ACC112 (cell line): ENCODE measurements around the gene CCDC148.
"Not testable (repeated sequence)": the region's sequence is repeated elsewhere in the genome, so short reads cannot be mapped to it uniquely, and the experiment has no call there.

Experiments
- H2AFZ ChIP-seq: fragments of 200-600 bp; sonication (generic); one replicate; pipeline ENCODE4 v1.6.0; 2017; ENCODE audit warnings: antibody characterized with exemption, low read length; ENCODE audit not compliant: unreplicated experiment
- H3K27ac ChIP-seq: fragments of 200-600 bp; sonication (generic); 2 replicates; pipeline ENCODE4 v1.5.1; 2014; ENCODE audit warnings: low read depth, mild to moderate bottlenecking, antibody characterized with exemption, low read length, moderate library complexity
- H3K27me3 ChIP-seq: fragments of 200-600 bp; sonication (generic); 2 replicates; pipeline ENCODE4 v1.6.1; 2014; ENCODE audit warnings: mild to moderate bottlenecking, antibody characterized with exemption, low read length, moderate library complexity, mixed read lengths; ENCODE audit not compliant: insufficient read depth
- H3K36me3 ChIP-seq: fragments of 200-600 bp; sonication (generic); 2 replicates; pipeline ENCODE4 v1.6.1; 2016; ENCODE audit warnings: mild to moderate bottlenecking, antibody characterized with exemption, low read length, moderate library complexity, mixed read lengths; ENCODE audit not compliant: insufficient read depth
- H3K4me1 ChIP-seq: fragments of 200-600 bp; sonication (generic); one replicate; pipeline ENCODE4 v1.6.1; 2016; ENCODE audit warnings: low read length, mixed read lengths; ENCODE audit not compliant: insufficient read depth, unreplicated experiment, control insufficient read depth
- H3K4me3 ChIP-seq: fragments of 200-600 bp; sonication (generic); 2 replicates; pipeline ENCODE4 v1.5.1; 2014; ENCODE audit warnings: mild to moderate bottlenecking, low read depth, low read length
- H3K79me2 ChIP-seq: fragments of 200-600 bp; sonication (generic); one replicate; pipeline ENCODE4 v1.6.0; 2016; ENCODE audit warnings: low read length; ENCODE audit not compliant: control insufficient read depth, unreplicated experiment, insufficient read depth

CCDC148 gene

DNA sequence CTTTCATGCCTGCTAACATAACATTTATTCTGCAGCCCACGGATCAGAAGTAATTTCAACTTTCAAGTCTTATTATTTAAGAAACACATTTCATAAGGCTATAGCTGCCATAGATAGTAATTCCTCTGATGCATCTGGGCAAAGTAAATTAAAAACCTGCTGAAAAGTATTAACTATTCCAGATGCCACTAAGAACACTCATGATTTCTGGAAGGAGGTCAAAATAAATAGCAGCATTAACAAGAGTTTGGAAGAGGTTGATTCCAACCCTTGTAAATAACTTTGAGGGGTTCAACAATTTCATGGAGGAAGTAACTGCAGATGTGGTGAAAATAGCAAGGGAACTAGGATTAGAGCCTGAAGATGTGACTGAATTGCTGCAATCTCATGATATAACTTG is 77.6 kb downstream of the CCDC148 start:
- no peaks in the 10 kb centered on the region for H3K27me3 ChIP-seq
- H2AFZ ChIP-seq: no peak overlapping the region
- no peaks in the 10 kb centered on the region for H3K36me3 ChIP-seq
- no peaks in the 10 kb centered on the region for H3K4me1 ChIP-seq
- no peak overlapping the region for H3K4me3 ChIP-seq
- H3K79me2 ChIP-seq: no peaks in the 10 kb centered on the region
- H3K27ac ChIP-seq: no peak overlapping the region

DNA sequence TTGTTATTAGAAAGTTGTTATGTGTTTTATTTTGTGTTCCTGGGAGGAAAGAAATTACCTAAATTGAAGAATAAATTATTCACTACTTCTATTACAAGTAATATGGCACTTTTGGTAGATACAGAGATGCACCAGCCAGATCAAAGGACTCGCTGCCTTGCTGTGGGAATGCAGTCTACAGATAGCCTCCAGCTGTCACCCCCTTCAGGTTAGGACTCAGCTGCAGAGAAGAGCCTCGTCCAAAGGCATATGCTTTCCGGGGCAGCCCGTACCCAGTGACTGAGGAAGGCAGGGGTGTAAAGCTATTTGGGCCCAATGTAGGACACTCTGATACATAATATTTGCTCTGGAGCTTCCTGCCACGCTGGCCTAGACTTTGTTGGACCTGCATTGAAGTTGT is 90.2 kb downstream of the CCDC148 start:
- no peaks in the 10 kb centered on the region for H3K4me1 ChIP-seq
- no peaks in the 10 kb centered on the region for H3K36me3 ChIP-seq
- no peaks in the 10 kb centered on the region for H3K79me2 ChIP-seq
- no peak overlapping the region for H3K4me3 ChIP-seq
- H2AFZ ChIP-seq: no peak overlapping the region
- H3K27ac ChIP-seq: no peak overlapping the region
- H3K27me3 ChIP-seq: no peaks in the 10 kb centered on the region

- H3K4me1 ChIP-seq: no peaks in the 10 kb centered on the region
- H3K4me3 ChIP-seq: no peak overlapping the region
- H3K27me3 ChIP-seq: no peaks in the 10 kb centered on the region
- no peak overlapping the region for H2AFZ ChIP-seq
- H3K27ac ChIP-seq: no peak overlapping the region
- no peaks in the 10 kb centered on the region for H3K79me2 ChIP-seq
- no peaks in the 10 kb centered on the region for H3K36me3 ChIP-seq
Measured at GRCh38 chr2:158359846-158360245, 96.7 kb downstream of the CCDC148 start.

DNA sequence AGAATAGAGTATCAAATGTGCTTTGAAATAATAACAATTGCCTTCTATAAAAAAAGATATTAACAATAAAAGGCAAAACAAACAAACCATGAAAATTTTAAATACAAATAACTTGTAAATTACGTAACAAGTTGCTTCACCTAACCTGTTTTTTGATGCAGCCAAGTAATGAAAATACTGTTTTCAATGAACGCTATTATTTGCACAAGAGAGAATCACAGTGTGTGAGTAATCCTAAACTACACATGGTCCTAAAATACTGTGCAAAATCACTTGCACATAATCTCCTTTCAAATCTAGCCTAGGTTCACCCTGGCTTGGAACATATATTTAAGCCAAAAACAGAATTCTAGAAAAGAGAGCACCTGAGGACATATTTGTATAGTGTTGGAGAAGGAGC is 98.9 kb downstream of the CCDC148 start:
- Histone ChIP-seq H3K4me1 (no peaks in the 10 kb centered on the region), H3K79me2 (no peaks in the 10 kb centered on the region), H3K36me3 (no peaks in the 10 kb centered on the region), H3K27me3 (no peaks in the 10 kb centered on the region), H3K27ac (no peak overlapping the region), H3K4me3 (no peak overlapping the region), H2AFZ (no peak overlapping the region)

DNA sequence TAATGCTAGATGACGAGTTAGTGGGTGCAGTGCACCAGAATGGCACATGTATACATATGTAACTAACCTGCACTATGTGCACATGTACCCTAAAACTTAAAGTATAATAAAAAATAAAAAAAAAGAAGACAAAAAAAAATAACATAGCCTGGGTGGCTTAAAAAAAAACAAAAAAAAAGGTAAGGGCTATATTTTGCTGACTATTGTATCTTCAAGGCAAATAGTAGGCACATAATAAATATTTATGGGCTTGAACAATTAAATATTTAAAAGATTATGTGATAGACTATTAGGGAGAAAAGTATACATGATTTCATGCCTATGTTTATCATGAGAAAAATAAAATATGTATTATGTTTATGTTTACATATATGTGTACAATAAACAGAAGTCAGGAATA is 99.4 kb downstream of the CCDC148 start:
- H3K27me3 ChIP-seq: no peaks in the 10 kb centered on the region
- no peaks in the 10 kb centered on the region for H3K79me2 ChIP-seq
- no peak overlapping the region for H3K4me3 ChIP-seq
- no peak overlapping the region for H2AFZ ChIP-seq
- no peaks in the 10 kb centered on the region for H3K4me1 ChIP-seq
- no peaks in the 10 kb centered on the region for H3K36me3 ChIP-seq
- no peak overlapping the region for H3K27ac ChIP-seq

GRCh38 chr2:158351466-158351816 is 105.1 kb downstream of the CCDC148 start:
- not testable (repeated sequence) for H3K4me3 ChIP-seq, H3K27me3 ChIP-seq, H2AFZ ChIP-seq, H3K4me1 ChIP-seq, H3K27ac ChIP-seq, H3K36me3 ChIP-seq, H3K79me2 ChIP-seq

GRCh38 chr2:158350751-158351465 is 105.6 kb downstream of the CCDC148 start:
- not testable (repeated sequence) for H3K79me2 ChIP-seq, H3K36me3 ChIP-seq, H2AFZ ChIP-seq, H3K27me3 ChIP-seq, H3K4me1 ChIP-seq, H3K4me3 ChIP-seq, H3K27ac ChIP-seq

DNA sequence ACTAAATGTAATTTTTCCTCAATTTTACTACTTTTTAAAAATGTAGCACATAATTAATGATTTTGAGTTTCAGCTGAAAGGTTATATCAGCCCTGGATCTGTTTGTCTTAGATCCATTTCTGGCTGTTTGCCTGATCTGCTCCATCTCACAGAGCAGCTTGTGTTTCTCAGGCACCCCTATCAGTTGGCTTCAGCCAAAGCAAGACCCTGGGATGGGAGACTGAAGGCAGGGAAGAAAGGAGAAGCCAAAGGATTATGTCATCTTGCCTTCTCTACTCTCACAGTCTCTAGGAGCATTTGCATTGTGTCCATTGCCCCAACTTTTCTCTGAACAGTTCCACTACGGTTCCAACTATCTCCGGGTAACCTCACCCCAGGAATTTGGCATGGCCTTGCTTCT is 110.5 kb downstream of the CCDC148 start:
- Histone ChIP-seq H3K36me3 (no peaks in the 10 kb centered on the region), H3K4me3 (no peak overlapping the region), H3K79me2 (no peaks in the 10 kb centered on the region), H3K27ac (no peak overlapping the region), H2AFZ (no peak overlapping the region), H3K27me3 (no peaks in the 10 kb centered on the region), H3K4me1 (no peaks in the 10 kb centered on the region)

DNA sequence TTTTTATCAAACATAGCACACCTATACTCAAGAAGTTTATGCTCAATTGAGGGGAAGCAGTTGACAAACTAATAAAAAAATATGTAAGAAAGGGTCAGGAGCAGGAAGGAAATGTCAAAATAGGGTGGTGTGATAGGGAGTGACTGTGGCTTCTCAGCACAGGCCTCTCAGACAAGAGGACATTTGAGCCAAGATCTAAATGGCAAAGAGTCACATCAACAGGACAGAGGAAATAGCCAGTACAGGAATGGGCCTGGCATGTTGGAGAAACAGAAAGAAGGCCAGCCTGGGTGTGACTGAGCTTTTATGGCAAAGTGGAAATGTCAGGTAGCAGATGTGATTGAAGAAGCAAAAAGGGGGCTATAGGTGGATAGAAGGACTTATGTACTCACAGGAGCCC is 117.0 kb downstream of the CCDC148 start:
- Histone ChIP-seq H3K4me3 (no peak overlapping the region), H3K4me1 (no peaks in the 10 kb centered on the region), H3K27ac (no peak overlapping the region), H3K79me2 (no peaks in the 10 kb centered on the region), H2AFZ (no peak overlapping the region), H3K27me3 (no peaks in the 10 kb centered on the region), H3K36me3 (no peaks in the 10 kb centered on the region)

DNA sequence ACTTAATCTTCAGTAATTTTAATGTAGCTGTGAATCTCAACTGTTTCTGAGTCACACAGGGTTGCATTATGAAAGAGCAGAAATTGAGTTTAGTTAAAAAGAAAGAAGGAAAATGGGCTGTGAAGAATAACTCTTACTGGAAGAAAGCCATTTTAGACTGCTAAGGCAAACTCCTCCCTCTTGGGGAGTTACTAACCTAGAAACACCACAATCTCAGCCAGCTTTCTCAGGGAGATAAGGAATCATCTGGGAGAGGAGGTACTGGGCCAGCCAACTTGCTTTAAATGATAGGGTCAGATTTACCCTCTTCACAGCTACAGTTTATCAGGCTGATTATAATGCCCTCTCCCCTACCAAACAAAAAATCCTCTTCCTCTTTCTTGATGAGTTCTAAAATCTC is 119.5 kb downstream of the CCDC148 start:
- H3K4me3 ChIP-seq: no peak overlapping the region
- no peaks in the 10 kb centered on the region for H3K27me3 ChIP-seq
- no peaks in the 10 kb centered on the region for H3K79me2 ChIP-seq
- H2AFZ ChIP-seq: no peak overlapping the region
- no peaks in the 10 kb centered on the region for H3K4me1 ChIP-seq
- no peaks in the 10 kb centered on the region for H3K36me3 ChIP-seq
- no peak overlapping the region for H3K27ac ChIP-seq

- H3K79me2 ChIP-seq, H3K4me1 ChIP-seq, H3K4me3 ChIP-seq, H3K27me3 ChIP-seq, H2AFZ ChIP-seq, H3K36me3 ChIP-seq, H3K27ac ChIP-seq: not testable (repeated sequence)
Measured at GRCh38 chr2:158331799-158332198, 124.8 kb downstream of the CCDC148 start.
